Stomach (tissue), 4 donors: ENCODE measurements around the gene ZNF428.

Experiments
- EP300 ChIP-seq: sonication (generic); formaldehyde crosslinking; IDR thresholded peaks from one replicate; pipeline ENCODE4 v1.6.1; 2017; ENCODE audit warnings: antibody characterized with exemption
- POLR2A ChIP-seq, 4 donors: fragments of 450-650 bp; IDR thresholded peaks; one replicate each; pipeline ENCODE4 v1.6.1; 2016; ENCODE audit warnings: antibody characterized with exemption in 4 of 4, control low read depth in 2 of 4, mild to moderate bottlenecking in 1 of 4, moderate library complexity in 1 of 4
- POLR2AphosphoS5 ChIP-seq, 3 donors: sonication (generic); formaldehyde crosslinking; IDR thresholded peaks; one replicate each; pipeline ENCODE4 v1.6.1; 2016; ENCODE audit warnings: antibody characterized with exemption in 3 of 3
- TF ChIP-seq, protein P1 (sequence below), 7 experiments: fragments of 450-650 bp in 4 of 7; fragments of 200-600 bp in 3 of 7; sonication (generic) in 3 of 7; IDR thresholded peaks; one replicate each; pipeline ENCODE4 v1.5.1; 2016 to 2019; ENCODE audit warnings: antibody characterized with exemption in 7 of 7, control low read depth in 2 of 7, mild to moderate bottlenecking in 1 of 7

DNA sequence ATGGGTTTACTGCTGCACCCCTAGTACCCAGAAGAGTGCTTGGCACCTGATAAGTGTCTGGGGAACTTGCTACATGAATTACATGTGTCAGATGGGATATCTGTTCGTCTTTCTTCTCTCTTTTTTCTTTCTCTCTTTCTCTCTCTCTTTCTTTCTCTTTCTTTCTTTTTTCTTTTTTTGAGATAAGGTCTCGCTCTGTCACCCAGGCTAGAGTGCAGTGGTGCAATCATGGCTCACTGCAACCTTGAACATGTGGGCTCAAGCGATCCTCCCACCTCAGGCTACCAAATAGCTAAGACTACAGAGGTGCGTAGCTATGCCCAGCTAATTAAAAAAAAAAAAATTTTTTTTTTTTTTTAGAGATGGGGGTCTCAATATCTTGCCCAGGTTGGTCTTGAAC is 14.1 kb upstream of the ZNF428 start:
- TF ChIP-seq, protein P1, sequence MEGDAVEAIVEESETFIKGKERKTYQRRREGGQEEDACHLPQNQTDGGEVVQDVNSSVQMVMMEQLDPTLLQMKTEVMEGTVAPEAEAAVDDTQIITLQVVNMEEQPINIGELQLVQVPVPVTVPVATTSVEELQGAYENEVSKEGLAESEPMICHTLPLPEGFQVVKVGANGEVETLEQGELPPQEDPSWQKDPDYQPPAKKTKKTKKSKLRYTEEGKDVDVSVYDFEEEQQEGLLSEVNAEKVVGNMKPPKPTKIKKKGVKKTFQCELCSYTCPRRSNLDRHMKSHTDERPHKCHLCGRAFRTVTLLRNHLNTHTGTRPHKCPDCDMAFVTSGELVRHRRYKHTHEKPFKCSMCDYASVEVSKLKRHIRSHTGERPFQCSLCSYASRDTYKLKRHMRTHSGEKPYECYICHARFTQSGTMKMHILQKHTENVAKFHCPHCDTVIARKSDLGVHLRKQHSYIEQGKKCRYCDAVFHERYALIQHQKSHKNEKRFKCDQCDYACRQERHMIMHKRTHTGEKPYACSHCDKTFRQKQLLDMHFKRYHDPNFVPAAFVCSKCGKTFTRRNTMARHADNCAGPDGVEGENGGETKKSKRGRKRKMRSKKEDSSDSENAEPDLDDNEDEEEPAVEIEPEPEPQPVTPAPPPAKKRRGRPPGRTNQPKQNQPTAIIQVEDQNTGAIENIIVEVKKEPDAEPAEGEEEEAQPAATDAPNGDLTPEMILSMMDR (IDR thresholded peaks at IDR 0.05), result no peak
- no peak for TF ChIP-seq POLR2A (IDR thresholded peaks at IDR 0.05)
- TF ChIP-seq EP300, result no peak
- TF ChIP-seq POLR2AphosphoS5 (IDR thresholded peaks at IDR 0.05), result no peak
